Measurements from ENCODE around the gene GFER.

DNA sequence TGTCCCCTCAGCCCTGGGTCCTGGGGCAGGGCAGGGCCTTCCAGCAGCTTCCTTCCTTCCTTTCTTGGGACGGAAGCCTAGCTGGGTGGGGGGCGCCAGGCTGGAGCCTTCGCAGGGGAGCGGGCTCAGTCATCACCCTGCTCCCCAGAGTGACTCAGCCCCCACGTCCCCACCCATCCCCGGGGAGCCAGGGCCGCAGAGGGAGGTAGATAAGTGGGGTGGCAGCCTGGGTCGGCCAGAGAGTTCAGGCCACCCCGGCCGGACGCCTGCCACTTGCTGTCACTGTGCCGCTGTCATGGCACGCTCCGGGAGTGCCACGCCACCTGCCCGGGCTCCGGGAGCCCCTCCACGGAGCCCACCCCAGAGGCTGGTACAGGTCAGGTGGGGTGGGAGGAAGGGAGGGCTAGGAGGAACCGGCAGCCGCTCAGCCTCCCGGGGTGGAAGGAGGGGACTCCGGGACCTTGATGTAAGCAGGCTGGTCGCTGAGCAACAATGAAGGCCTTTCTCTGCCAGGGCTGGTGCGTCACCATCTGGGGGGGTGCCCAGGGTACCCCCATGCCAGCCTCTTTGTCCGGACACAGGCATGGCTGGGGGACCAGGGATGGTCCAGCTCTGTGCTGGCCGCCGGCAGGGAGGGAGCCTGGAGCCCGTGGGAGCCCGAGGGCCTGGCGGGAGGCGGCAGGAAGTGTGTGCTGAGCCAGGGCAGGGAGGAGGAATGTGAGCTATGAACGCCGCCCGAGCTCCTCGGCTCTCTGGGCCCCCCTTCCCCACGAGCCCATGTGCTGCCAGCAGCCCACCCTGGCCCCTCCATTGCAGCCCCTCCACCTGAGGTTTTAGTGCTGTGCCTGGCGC is 49.3 kb downstream of the GFER start:
- TF ChIP-seq, protein P1, sequence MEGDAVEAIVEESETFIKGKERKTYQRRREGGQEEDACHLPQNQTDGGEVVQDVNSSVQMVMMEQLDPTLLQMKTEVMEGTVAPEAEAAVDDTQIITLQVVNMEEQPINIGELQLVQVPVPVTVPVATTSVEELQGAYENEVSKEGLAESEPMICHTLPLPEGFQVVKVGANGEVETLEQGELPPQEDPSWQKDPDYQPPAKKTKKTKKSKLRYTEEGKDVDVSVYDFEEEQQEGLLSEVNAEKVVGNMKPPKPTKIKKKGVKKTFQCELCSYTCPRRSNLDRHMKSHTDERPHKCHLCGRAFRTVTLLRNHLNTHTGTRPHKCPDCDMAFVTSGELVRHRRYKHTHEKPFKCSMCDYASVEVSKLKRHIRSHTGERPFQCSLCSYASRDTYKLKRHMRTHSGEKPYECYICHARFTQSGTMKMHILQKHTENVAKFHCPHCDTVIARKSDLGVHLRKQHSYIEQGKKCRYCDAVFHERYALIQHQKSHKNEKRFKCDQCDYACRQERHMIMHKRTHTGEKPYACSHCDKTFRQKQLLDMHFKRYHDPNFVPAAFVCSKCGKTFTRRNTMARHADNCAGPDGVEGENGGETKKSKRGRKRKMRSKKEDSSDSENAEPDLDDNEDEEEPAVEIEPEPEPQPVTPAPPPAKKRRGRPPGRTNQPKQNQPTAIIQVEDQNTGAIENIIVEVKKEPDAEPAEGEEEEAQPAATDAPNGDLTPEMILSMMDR (IDR thresholded peaks at IDR 0.05): no peak
- no peak for TF ChIP-seq POLR2A (IDR thresholded peaks at IDR 0.05)
